Cardiac muscle cell (in vitro differentiated cells and primary cell): ENCODE results near the gene SLC6A17. TPM values are rescaled to one million over a fixed set of nuclear protein-coding genes. Genes with fewer than 3 reads are reported as not detected.

Source experiments
- DNase-seq, 2 donors: peaks; one replicate each; pipeline versions ENCODE4 v3.0.0 to v3.0.0-alpha.2; 2010 to 2017; ENCODE audit warnings: low read depth in 1 of 2, low spot score in 1 of 2
- H3K27ac ChIP-seq: fragments of 200-600 bp; sonication (generic); 2 replicates; pipeline ENCODE4 v1.5.1; 2016
- H3K27me3 ChIP-seq: fragments of 200-600 bp; sonication (generic); 2 replicates; pipeline ENCODE4 v1.6.0; 2016; ENCODE audit warnings: control low read depth
- H3K36me3 ChIP-seq: fragments of 200-600 bp; sonication (generic); 2 replicates; pipeline ENCODE4 v1.5.1; 2016; ENCODE audit warnings: control low read depth
- H3K4me1 ChIP-seq: fragments of 200-600 bp; sonication (generic); 2 replicates; pipeline ENCODE4 v1.8.1; 2017; ENCODE audit warnings: low read depth, mild to moderate bottlenecking, mixed run types
- H3K4me3 ChIP-seq: fragments of 200-600 bp; sonication (generic); 2 replicates; pipeline ENCODE4 v1.5.1; 2016; ENCODE audit warnings: mild to moderate bottlenecking
- H3K9me3 ChIP-seq: fragments of 200-600 bp; sonication (generic); 2 replicates; pipeline ENCODE4 v1.5.1; 2017; ENCODE audit warnings: low read depth, mild to moderate bottlenecking, control low read depth
- polyA plus RNA-seq: library from polyadenylated mRNA; unstranded; fragments of >200 nt; fragmentation: Nextera tagmentation; extraction: Ambion mirVana; gene quantifications from 2 replicates; pipeline ENCODE4 v1.2.1, GENCODE V29; 2016
- total RNA-seq: library from RNA; depleted of rRNA; stranded (reverse); fragments of >200 nt; gene quantifications from 2 replicates; pipeline ENCODE4 v1.2.3, GENCODE V29; 2016
- TF ChIP-seq, protein P1 (sequence below): IDR thresholded peaks from 2 replicates; pipeline ENCODE4 v1.5.1; 2012; ENCODE audit warnings: low read depth, mild to moderate bottlenecking, low read length

The SLC6A17 gene
- total and polyA plus RNA-seq, 2 experiments from 2014 or later: 0.06 TPM; not detected in 1

GRCh38 chr1:110173466-110174105 lies 23.3 kb downstream of the SLC6A17 start:
- Histone ChIP-seq H3K36me3 (no peaks in the 10 kb centered on the region), H3K4me3 (no peak overlapping the region), H3K9me3 (no peaks in the 10 kb centered on the region), H3K27me3 (no peaks in the 10 kb centered on the region), H3K4me1 (peaks cover 4% of the 10 kb centered on the region), H3K27ac (no peak overlapping the region)
- DNase-seq: no peak
- TF ChIP-seq, protein P1, sequence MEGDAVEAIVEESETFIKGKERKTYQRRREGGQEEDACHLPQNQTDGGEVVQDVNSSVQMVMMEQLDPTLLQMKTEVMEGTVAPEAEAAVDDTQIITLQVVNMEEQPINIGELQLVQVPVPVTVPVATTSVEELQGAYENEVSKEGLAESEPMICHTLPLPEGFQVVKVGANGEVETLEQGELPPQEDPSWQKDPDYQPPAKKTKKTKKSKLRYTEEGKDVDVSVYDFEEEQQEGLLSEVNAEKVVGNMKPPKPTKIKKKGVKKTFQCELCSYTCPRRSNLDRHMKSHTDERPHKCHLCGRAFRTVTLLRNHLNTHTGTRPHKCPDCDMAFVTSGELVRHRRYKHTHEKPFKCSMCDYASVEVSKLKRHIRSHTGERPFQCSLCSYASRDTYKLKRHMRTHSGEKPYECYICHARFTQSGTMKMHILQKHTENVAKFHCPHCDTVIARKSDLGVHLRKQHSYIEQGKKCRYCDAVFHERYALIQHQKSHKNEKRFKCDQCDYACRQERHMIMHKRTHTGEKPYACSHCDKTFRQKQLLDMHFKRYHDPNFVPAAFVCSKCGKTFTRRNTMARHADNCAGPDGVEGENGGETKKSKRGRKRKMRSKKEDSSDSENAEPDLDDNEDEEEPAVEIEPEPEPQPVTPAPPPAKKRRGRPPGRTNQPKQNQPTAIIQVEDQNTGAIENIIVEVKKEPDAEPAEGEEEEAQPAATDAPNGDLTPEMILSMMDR: no peak

GRCh38 chr1:110174961-110175360 lies 24.7 kb downstream of the SLC6A17 start:
- no peak overlapping the region for H3K4me3 ChIP-seq

GRCh38 chr1:110176299-110176956 lies 26.1 kb downstream of the SLC6A17 start:
- H3K9me3 ChIP-seq: no peaks in the 10 kb centered on the region
- H3K4me1 ChIP-seq: peaks cover 4% of the 10 kb centered on the region
- no peak overlapping the region for H3K27ac ChIP-seq
- DNase-seq: peak; percentile 10 to 34
- no peaks in the 10 kb centered on the region for H3K36me3 ChIP-seq
- peaks cover 4% of the 10 kb centered on the region for H3K27me3 ChIP-seq
- TF ChIP-seq, protein P1: no peak
- H3K4me3 ChIP-seq: no peak overlapping the region

More at GRCh38 chr1:110174961-110175360, 24.7 kb downstream of the SLC6A17 start:
- H3K36me3 ChIP-seq: no peaks in the 10 kb centered on the region
- H3K27me3 ChIP-seq: no peaks in the 10 kb centered on the region
- TF ChIP-seq, protein P1: no peak
- no peak overlapping the region for H3K27ac ChIP-seq
- DNase-seq: no peak
- no peaks in the 10 kb centered on the region for H3K9me3 ChIP-seq
- peaks cover 4% of the 10 kb centered on the region for H3K4me1 ChIP-seq

- no peaks in the 10 kb centered on the region for H3K4me1 ChIP-seq
- TF ChIP-seq, protein P1: no peak
- H3K4me3 ChIP-seq: no peak overlapping the region
- no peak overlapping the region for H3K27ac ChIP-seq
- no peaks in the 10 kb centered on the region for H3K9me3 ChIP-seq
- no peak for DNase-seq
- no peaks in the 10 kb centered on the region for H3K36me3 ChIP-seq
- peaks cover 10% of the 10 kb centered on the region for H3K27me3 ChIP-seq
Observed at GRCh38 chr1:110177775-110178174, 27.5 kb downstream of the SLC6A17 start.

GRCh38 chr1:110183642-110184167 lies 33.4 kb downstream of the SLC6A17 start:
- Histone ChIP-seq H3K4me1 (peaks cover 29% of the 10 kb centered on the region), H3K27me3 (peaks cover 12% of the 10 kb centered on the region), H3K27ac (no peak overlapping the region), H3K4me3 (no peak overlapping the region), H3K36me3 (no peaks in the 10 kb centered on the region), H3K9me3 (no peaks in the 10 kb centered on the region)
- TF ChIP-seq, protein P1: no peak
- DNase-seq: no peak
